GM19468 (cell line): Measurements from ENCODE around the gene CAPN2.

Experiments
- ATAC-seq: cut with Tn5 transposase; IDR thresholded peaks from one replicate; pipeline ENCODE4 v1.9.1; 2021; ENCODE audit warnings: mild to moderate bottlenecking, moderate library complexity, moderate number of reproducible peaks; ENCODE audit not compliant: unreplicated experiment; ENCODE audit errors: extremely low read depth

The CAPN2 gene

DNA sequence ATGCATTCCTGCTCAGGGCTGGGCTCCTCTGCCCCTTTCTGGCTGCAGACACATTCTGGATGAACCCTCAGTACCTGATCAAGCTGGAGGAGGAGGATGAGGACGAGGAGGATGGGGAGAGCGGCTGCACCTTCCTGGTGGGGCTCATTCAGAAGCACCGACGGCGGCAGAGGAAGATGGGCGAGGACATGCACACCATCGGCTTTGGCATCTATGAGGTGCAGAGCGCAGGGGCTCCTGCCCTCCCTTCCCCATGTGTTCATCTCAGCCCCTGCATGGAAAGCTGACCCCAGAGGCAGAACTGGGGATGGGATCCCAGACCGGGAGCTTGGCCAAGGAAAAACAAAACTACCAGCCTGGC, 43.1 kb downstream of the CAPN2 start:
- ATAC-seq = no peak

DNA sequence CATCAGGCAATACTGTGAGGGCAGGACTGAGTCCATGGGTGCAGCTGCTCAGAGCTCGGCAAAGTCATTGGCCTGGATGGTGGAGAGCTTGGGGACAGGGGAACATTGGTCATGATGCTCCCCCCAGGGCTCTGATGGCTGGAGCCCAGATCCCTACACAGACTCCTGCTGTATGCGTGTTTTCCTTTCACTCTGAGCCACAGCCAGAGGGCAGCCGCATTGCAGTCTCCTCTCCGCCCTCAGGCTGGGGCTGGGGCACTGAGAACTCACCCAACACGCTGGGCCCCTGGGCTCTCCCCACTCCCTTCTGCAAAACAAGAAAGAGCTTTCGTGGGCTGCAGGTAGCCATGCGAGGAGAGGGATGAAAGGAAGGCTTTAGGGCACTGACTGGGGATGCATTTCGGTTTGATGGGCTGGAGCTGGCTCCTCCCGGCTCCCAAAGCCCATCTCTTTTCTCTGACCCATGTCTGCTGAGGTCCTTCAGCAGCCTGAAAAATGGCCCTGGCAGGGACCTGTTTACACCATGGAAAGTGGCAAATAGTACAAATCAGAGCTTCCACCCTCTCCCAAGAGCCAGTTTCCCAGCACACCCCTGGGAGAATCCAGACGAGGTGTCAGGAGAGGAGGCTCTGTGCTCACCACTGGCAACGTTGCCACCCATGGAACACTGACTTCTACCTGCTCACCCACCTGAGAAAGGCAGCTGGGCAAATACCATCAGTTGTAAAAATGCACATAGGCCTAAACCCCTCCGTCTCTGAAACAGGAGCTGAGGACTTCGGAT, 43.8 kb downstream of the CAPN2 start:
- no peak for ATAC-seq

DNA sequence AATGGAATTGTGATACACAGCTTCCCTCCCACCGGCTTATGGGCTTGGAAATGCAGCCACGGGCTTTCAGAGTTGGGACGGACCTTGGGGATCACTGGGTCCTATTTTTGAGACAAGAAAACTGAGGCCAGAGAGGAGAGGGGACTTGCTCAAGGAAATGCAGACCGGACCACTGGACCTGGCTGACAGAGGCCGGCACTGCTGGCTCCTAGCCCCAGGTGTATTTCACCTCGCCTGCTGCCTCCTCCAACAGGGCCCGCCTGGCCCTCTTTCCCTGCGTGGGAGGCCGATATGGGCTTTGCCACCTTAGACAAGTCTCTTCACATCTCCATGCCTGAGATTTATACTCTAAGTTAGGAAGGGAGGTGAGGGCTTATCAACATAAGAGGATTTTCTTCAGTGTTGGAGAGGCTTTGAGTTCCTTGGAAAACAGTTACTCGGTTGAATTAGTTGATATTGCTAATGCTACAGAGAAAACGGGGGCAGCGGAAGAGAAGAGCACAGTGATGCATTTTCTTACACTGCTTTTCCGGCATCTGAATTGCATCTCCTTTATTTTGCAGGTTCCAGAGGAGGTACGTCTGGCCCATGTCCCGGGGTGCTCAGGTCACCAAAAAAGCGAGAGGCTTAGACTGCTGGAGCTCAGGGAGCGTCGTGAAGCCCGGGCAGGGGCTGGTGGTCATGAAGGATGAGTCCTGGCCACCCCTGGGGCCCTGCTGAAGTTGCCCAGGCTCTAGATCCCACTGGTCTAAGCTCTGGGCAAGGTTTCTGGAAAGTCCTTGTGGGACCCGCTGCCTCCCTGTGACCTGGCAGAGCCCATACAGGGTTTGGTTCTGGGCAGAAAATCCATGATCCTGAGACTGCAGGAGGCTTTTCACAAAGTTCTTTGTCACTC, 44.7 kb downstream of the CAPN2 start:
- no peak for ATAC-seq

DNA sequence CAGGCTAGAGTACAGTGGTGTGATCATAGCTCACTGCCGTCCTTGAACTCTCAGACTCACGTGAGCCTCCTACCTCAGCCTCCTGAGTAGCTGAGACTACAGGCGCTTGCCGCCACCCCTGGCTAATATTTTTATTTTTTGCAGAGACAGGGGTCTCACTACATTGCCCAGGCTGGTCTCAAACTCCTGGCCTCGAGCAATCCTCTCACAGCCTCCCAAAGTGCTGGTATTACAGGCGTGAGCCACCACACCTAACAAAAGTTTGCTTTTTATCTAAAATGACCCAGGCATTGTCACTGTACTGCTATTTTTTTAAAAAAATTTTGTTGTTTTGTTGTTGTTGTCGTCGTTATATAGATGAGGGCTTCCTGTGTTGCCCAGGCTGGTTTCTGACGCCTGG, 46.4 kb downstream of the CAPN2 start:
- no peak for ATAC-seq

DNA sequence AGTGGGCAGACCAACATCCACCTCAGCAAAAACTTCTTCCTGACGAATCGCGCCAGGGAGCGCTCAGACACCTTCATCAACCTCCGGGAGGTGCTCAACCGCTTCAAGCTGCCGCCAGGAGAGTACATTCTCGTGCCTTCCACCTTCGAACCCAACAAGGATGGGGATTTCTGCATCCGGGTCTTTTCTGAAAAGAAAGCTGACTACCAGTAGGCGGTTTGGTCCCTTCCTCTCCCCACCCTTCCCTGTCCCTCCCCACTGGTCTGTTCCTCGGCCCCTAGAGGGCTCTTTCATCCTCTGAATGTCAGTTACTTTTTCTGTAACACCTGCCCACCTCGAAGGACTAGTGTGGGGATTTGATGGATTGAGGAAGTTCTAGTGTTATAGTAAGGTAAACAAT, 46.9 kb downstream of the CAPN2 start:
- ATAC-seq = no peak

DNA sequence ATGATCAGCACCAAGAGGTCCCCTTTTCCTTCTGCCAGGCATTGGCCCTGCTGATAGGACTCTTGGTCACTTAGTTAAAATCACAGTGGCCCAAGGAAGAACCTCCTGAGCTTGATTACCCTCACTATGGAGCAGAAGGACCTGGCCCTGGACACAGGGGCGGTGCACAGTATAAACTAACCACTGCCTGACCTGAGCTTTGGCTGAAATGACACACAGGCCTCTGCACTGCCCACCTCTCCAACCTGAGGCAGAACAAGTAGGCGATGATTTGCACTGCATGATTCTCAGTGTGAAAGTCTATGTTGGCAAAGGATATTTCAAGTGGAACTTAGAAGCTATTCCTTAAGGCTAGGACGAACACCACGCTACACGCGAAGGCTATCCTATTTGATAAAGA, 48.5 kb downstream of the CAPN2 start:
- no peak for ATAC-seq

DNA sequence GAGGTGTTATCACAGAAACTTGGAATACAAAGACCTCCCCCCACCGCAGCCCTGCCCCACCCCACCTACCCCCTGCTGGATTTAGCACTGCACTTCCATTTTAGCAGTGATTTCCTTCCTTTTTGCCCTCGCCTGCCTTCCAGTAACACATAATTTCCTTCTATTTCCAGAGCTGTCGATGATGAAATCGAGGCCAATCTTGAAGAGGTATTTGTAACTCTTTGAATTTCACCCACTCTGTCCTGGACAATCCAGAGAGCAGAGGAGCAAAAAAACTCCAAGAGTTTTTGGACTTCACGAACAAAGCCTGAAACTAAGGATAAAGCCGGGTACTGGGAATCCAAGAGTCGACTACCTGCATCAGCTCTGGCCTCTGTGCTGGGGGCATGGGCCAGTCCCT, 49.1 kb downstream of the CAPN2 start:
- ATAC-seq = no peak

DNA sequence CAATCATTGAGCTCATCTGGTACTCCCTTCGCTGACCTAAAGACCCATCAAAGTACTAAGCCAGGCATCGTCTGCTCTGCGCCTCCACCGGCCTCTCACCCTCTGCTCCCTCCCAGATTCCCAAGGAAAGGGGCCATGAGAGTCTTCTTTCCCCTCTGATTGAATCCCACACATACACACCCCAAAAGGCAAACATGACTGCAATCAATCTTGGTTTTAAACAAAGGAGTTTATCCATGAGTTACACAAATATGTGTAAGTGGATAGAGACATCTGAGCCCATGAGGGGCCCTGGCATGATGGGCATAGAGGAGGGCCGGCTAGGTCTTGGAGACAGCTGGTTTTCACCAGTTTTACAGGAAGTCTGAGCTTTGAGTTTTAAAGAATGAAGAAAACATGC, 50.9 kb downstream of the CAPN2 start:
- ATAC-seq = no peak

DNA sequence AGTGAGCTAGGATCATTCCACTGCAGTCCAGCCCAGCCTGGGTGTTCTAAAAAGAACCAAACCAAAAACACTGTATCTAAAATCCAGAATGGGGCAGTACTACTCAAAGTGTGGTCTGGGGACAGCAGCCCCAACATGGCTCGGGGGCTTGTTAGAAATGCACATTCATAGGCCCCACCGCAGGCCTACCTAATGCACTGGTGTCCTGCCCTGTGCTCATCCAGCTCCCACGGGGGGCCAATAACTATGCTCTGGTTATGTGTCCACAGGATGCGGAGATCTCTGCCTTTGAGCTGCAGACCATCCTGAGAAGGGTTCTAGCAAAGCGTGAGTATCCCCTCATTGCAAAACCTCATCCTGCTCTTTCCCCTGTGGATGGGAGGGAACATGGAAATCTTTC, 51.5 kb downstream of the CAPN2 start:
- no peak for ATAC-seq

DNA sequence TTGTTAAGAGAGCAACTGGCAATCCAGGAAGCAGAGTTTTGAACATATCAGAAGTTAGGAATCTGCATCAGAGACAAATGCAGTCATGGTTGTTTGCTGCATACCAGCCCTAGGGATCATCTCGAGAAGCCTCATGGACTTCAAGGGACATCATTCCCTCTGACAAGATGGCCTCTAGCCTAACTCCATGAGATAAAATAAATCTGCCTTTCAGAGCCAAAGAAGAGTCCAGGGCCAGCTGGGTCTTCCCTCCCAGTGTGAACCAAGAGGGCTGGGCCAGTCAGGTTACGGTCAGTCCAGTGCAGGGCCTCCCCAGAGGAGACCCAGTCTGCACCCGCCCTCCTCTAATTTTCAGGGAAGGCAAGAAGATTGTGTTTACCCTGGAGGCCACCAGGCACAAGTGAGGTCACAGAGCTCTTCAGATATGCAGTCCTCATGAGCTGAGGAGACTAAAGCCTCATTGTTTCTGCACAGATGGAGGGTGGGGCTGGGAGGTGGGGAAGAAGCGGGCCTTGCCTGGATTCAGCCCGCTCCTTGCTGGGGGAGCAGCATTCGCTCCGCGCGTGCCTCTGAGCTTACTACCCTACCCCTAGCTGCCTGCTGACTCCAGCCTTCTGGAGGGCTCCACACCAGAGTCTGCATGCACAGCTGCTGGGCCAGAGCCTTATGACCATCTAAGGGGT, 52.8 kb downstream of the CAPN2 start:
- ATAC-seq = no peak

DNA sequence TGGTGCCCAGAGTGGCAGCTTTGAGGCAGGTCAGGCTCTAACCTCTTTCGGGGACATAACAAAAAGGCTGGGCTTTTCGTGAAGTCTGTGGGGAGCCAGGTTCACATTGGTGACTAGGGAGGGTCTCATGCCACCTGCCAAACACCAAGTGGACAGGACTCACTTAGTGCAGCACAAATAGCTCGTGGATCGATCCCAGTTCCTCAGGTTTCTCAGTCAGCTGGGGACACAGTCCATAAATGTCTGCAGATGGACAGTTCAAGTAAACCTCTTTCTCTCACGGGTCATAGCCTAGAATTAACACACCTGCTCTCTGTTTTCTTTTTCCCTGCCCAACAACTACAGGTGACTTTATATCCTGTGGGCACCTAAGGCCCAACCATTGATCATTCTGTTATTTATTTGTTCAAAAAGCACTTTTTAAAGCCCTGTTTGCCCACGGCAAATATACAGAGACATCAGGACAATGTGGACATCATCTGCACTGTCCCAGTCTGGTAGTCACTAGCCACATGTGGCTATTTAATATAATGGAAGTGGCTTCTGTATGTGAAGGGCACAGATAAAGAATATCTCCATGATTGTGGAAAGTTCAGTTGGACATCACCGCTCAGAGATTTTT, 53.5 kb downstream of the CAPN2 start:
- no peak for ATAC-seq

DNA sequence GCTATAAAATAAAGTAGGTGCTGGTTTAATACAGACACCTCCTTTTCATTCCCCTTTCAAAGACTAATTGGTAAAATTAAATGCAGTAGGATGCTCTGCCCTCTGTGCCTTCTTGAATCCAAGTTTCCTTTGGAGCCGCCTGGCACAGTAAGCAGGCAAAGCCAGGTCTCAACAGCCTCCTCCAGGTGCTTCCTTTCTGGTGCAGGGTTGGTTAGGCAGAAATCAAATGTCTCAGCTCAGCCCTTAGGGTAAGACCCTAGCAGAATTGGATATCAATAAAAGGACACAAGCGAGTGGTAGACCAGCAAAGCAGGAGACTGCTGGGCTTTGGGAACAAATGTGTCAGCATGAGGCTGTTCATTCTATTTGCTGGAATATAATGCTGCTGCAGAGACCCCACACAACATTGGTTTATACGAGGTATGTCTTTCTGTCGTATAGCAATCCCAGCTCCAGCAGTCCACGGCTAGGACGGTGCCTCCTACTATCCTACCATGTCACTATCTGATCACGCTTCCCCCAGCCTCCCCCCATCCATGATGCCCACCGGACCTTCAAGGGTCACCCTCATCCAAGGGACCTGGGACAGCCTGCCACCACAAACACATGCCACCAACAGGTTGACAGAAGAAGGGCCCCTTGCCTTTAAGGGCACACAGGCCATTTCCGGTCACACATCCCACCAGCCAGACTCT, 58.4 kb downstream of the CAPN2 start:
- no peak for ATAC-seq

DNA sequence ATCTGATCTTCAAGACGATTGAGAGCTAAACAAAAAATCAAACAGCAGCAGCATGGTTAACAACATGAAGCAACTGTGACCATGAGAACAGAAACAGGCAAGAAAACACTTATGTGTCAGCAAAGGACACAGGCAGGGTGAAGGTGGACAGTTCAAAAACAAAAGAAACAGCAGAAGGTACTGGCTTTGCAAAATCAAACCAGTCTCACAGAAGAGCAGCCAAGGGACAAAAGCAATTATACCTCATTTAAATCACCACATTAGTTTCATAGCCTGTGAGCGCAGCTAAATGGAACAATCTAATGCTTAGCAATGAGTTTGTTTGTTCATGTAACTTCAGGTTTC, 59.1 kb downstream of the CAPN2 start:
- no peak for ATAC-seq

DNA sequence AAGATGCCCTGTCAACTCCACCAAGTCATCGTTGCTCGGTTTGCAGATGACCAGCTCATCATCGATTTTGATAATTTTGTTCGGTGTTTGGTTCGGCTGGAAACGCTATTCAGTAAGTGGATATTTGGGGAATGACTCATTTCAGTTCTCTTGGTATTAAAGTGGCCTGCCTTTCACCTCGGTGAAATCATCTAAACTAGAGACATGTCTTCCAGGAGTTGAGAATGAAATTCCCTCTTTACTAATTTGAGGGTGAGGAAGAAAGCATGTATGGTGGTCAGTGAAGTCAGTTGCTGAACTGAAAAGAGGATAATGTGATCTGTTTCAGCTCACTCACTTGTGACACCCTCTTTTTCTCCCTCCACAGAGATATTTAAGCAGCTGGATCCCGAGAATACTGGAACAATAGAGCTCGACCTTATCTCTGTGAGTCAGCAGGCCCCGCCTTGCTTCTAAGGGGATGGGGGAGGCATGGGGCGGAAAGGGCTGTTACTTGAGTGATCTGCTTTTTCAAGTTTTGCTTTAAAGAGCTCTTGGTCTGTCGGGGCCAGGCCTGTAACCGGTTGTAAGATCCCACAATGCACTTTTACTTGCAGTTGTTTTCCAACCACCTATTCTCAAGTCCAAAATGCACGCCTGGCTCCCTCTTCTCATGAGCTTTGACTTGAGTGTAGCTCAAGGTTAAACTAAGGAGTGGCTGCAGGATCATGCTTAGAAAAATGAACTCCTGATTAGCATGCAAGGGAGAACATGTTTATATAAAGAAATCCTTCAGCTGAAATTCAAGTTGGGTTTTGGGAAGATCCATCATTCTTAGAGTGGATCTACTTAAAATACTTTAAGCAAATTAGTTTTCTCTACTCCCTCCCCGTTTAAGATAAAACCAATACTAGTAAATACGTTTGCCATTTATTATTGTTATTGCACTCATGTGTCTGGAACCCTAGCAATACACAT, 59.8 kb downstream of the CAPN2 start:
- ATAC-seq = no peak

DNA sequence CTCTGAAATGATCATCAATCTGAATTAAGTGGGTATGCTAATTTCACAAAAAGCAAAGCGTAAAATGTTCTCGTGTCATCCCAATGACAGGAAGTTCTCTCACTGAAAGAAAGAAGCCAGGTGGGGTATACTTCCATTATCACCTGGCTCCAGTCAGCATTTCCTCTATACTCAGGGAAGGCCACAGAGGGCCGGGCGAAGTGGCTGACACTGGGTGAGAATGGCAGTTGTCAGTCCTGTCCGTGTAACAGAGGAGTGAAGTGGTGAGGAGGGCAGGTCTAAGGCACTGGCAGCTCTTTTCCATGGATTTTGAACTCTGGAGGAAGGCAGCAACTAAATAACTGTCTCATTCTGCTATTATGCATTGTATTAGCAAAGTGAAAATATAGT, 60.4 kb downstream of the CAPN2 start:
- no peak for ATAC-seq

DNA sequence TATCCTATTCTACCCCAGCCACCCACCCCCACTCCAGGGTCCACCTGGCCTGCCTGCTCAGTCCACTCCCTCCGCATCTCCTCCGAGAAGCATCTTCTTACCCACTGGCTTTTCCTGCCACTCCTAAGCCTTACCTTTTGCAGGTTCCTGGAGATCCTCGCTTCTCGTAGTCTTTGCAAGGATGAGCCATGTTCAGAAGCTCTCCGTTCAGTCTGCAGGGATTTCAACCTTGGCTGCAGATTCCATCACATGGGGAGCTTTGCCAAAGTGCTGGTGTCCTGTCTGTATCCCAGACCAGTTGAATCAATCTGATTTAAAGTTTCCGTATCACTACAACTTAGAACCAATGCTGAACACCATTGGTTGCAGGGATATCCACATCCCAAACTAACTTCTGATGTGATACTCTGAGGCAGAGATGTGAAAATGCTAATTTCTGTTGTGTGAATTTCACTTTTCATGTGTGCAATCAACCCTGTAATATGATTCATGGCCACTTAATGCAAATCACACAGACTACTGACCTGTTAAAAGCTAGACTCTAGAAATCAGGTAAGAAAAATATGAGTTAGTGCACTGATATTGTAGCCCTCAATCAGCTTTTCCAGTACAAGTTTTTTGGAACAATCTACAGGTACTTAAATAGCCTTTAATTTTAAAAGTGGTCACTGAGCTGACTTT, 61.9 kb downstream of the CAPN2 start:
- no peak for ATAC-seq

DNA sequence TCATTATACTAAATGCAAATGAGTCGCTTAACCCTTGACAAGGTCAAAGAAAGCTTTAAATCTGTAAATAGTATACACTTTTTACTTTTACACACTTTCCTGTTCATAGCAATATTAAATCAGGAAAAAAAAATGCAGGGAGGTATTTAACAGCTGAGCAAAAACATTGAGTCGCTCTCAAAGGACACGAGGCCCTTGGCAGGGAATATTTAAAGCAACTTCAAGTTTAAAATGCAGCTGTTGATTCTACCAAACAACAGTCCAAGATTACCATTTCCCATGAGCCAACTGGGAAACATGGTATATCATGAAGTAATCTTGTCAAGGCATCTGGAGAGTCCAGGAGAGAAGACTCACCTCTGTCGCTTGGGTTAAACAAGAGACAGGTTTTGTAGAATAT, 62.7 kb downstream of the CAPN2 start:
- ATAC-seq = no peak

DNA sequence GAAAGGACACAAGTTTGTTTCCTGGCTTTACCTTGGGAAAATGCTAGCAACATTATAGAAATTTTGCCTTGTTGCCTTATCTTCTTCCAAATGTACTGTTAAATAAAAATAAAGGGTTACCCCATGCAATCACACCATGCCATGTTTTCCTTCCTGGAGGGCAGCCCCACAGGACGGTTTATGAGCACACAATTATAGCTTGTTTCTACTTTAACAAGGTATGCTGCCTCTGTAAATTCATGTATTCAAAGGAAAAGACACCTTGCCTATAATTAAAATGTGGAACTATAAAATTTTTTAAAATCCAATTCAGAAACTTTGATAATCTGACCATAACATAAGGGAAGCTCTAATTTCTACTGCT, 63.4 kb downstream of the CAPN2 start:
- no peak for ATAC-seq
